Measurements from ENCODE around the gene ANKRD62.
"Not testable (repeated sequence)": the region's sequence is repeated elsewhere in the genome, so short reads cannot be mapped to it uniquely, and the experiment has no call there.

Gene ANKRD62

GRCh38 chr18:12066910-12067511 lies 26.6 kb upstream of the ANKRD62 start:
- DNase-seq: no peak

DNA sequence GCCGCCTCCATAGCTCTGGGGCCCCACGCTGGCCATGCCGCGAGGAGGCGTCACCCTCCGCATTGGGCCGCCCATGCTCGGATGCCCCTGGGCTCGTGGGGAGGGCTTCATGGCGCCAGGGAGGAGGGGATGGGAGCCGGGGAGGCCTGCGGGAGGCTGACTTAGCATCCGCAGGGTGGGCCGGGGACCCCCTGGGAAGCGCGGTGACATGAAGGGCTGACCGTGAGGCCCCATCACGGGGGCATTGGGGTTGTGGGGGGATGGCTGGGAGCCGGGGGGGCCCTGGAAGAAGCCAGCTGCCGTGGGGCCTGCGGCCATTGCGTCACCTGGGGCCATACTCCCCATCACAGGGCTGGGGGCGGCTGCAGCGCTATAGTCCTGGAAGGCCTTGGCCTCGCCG lies 26.0 kb upstream of the ANKRD62 start:
- no peak for DNase-seq

GRCh38 chr18:12068316-12068949 lies 25.2 kb upstream of the ANKRD62 start:
- not testable (repeated sequence) for DNase-seq

DNA sequence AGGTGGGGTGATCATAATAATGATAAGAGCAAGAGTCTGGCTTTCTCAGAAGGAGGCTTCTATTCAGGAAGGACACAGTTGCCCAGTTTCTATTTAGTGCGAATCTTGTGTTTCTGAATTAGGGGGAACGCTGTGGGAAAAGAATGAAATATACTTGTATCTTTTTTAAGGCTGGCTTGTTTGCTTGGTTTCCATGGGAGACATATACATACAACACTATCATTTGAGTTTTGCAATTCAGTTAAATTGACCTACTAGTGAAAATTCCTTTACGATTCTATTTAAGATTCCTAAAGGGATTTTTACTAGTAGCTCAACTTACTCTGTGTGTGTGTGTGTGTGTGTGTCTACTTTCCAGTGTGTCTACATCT lies 24.7 kb upstream of the ANKRD62 start:
- no peak for DNase-seq

- DNase-seq: not testable (repeated sequence)
Measured at GRCh38 chr18:12071066-12071465, 22.6 kb upstream of the ANKRD62 start.

DNA sequence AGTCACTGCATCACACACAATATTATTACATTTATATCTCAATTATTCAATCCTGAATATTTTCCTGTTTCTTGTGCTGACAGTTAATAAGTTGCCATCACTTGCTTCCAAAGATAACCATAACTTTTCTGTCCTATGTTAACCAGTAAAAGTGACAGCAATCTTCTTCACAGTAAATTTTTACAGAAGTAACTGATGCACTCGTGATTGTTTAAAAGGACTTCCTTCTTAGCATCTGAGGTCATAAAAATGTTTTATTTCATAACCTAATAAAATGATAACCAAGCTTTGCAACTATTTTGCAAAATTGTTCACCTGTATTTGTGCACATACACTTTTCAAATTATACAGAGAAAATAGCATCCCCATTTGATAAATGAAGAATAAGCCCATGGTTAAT lies 20.6 kb upstream of the ANKRD62 start:
- no peak for DNase-seq

- DNase-seq: no peak
Measured at GRCh38 chr18:12074736-12075135, 18.9 kb upstream of the ANKRD62 start.

GRCh38 chr18:12076424-12077140 lies 17.1 kb upstream of the ANKRD62 start:
- DNase-seq: no peak

DNA sequence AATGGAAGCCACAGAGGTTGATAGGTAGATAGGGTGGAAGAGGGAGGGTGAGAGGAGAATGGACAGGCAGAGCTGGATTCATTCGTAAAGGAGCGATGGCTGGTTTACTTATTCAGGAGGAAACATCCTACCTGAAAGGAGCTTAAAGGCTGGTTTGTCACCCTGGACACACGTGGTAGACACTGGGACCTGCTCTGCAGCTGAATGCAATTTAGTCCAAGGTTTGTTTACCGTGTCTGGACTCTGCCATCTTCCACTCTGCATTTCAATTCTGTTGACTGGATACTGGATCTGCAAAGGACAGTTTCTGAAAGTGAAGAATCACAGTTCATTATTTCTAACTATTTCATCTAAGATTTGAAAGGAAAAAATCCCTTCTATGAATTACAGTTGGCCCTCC lies 15.6 kb upstream of the ANKRD62 start:
- not testable (repeated sequence) for DNase-seq

DNA sequence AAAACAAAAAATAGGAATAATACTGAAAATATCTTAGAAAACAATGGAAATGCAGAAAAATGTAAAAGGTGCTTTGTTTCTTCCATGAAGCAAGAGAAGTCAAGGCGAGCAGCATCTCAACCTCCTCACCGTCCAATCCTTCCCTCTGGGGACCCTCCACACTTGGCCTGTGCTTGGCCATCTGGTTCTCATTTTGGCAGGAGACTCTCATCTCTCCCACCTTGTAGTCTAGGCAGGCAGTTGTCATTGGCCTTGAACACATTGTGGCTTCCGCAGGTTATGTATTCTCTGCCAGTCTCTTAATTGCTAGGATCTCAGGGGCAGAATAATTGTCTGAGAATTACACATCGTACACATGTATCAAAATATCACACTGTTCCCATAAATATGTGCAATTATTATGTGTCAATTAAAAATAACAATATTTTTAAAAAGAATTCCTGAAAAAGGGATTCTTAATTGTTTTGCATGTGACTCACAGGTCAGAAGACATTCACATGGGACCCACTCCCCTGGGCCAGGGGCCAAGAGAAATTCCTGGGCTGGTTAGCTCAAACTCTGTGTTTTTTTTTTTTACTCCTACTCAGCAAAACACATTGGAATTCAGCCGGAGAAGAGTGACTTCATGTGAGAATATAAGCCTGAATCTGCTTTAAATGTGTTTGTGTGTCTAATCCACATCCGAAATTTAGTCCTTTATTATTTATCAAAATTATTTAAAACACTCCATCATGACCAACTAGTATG lies 14.0 kb upstream of the ANKRD62 start:
- no peak for DNase-seq

DNA sequence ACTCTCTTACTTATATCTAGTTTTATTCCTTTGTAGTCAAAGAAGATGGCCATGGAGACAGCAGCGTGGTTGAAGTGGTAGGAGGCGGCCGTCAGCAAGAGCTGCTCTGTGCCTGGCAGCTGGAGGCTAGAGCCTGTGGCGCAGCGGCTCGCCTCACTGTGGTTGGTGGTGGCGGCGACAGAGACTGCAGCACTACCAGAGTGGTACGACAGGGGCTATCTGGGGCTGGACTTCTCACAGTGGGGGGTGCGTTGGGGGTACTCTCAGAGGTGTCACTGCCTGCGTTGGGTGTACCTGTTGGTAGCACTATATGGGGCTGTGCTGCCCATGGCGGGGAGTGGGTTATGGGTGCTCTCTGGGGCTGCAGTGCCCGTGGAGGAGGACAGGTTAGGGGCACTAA lies 8.5 kb upstream of the ANKRD62 start:
- no peak for DNase-seq

DNA sequence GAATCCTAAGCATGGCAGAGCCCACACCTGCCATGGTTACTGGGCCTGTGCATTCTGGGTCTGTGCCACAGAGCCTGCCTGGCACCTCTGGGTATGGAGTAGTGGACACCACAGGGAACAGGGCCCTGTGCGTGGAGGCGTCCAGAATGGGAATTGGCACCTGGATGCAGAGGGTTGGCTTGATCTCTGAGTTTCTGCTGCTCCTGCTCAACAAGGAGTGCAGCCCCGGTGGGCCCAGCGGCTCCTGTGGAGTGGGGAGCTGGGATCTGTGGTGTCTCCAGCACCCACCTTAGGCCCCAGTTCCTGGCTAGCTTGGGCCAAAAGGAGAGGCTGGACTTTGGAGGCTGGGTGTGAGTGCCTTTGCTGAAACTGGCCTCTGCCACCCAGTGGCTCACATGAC lies 7.9 kb upstream of the ANKRD62 start:
- DNase-seq: no peak

- peak; percentile 78 for DNase-seq
Measured at GRCh38 chr18:12086249-12086648, 7.4 kb upstream of the ANKRD62 start.

DNA sequence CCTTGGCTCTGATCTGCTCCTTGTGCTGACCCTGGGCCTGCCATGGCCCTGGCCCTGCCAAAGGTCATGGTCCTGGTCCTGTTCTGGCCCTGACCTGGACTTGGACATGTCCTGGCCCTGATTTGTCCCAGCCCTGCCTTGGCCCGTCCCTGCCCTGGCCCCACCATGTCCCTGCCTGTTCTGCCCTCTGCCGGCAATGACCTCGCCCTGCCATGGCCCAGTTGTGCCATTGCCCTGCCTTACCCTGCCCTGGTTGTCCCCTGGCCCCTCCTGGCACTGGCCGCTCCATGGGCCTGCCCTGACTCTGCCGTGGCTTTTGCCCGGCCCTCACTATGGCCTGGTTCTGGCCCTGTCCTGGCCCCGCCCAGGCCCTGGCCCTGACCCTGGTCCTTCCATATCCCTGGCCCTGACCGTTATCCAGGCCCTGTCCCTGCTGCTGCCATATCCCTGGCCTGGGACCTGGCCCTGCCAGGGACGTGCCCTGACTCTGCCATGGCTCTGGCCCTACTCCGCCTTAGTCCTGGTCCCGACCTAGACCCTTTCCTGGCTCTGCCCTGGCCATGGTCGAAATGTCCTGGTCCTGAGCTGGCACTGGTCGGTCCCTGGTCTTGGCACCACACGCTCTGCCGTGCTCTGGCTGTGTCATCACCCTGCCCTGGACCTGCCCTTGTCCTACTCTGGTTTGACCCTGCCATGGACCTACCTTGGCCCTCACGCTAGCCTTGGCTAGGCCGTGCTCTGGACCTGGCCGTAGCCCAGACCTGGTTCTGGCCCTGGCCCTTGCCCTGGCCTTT lies 6.8 kb upstream of the ANKRD62 start:
- DNase-seq: no peak

DNA sequence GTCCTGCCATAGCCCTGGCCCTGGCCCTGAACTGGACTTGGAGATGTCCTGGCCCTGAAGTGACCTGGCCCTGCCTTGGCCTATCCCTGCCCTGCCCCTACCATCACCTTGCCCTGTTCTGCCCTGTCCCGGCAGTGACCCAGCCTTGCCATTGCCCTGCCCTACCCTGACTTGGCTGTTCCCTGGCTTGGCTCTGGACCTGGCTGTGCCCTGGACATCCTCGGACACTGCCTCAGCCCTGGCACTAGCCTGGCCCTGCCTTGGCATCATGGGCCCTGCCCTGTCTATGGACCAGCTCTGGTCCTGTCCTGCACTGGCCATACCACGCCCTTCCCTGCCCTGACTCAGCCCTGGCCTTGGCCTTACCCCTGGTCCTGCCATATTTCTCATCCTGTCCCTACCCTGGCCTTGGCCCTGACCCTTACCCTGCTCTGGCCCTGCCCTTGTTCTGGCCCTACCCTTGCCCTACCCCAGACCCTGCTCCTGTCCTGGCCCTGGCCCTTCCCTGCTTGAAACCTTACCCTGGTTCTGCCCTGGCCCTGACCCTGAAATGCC lies 6.1 kb upstream of the ANKRD62 start:
- no peak for DNase-seq

- DNase-seq: no peak
Measured at GRCh38 chr18:12088096-12088495, 5.5 kb upstream of the ANKRD62 start.

DNA sequence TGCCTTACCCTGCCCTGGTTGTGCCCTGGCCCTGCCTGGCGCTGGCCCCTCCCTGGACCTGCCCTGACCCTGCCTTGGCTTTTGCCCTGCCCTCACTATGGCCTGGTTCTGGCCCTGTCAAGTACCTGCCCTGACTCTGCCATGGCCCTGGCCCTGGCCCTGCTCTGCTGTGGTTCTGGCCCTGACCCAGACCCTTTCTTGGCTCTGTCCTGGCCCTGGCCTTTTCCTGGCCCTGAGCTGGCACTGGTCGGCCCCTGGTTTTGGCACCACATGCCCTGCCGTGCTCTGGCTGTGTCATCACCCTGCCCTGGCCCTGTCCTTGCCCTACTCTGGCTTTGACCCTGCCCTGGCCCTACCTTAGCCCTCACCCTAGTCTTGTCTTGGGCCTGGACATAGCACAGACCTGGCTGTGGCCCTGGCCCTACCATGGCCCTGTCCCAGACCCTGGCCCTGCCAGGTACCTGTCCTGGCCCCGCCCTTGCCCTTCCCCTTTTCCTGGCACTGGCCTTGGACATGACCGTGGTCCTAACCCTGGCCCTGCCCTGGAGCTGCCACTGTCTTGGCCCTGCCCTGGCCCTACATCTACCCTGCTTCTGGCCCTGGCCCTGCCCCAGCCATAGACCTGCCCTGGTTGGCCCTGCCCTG lies 4.8 kb upstream of the ANKRD62 start:
- DNase-seq: no peak

- no peak for DNase-seq
Measured at GRCh38 chr18:12091538-12092141, 2.0 kb upstream of the ANKRD62 start.

DNA sequence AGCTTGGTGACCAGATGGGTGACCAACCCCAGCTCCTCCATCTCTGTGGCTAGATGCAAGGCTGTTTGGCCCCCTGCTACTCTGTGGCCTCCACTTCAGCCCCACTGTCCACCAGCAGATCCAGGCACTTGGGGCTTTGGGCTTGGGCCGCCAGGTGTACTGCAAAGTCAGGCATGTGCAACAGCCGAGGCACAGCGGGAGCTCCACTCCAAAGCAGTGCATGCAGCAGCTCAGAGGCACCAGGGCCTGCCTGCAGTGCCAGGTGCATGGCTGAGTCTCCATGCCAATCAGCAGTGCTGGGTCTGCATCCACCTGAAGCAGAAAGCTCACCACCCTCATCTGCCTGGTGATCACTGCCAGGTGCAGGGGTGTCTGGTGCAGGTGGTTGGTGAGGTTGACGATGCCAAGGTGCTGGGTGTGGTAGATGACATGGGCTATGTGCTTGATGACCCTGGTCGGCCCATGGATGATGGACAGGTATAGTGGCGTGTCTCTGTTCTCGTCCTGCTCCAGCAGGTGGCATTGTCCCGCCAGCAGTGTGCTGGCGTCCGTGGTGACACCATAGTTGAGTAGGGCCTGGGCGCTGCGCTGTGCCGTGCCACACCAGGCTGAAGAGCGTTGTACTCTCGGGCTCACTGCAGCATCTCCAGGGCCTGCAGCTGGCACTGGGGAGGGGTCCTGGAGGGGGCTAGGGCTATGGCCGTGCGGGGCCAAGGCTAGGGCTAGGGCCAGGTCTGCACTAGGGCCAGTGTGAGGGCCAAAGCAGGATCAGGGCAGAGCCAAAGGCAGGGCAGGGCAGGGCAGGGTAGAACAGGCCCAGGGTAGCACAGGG lies 1.0 kb upstream of the ANKRD62 start:
- peak; percentile 48 for DNase-seq

GRCh38 chr18:12098374-12098773 lies 4.7 kb downstream of the ANKRD62 start:
- DNase-seq: no peak

DNA sequence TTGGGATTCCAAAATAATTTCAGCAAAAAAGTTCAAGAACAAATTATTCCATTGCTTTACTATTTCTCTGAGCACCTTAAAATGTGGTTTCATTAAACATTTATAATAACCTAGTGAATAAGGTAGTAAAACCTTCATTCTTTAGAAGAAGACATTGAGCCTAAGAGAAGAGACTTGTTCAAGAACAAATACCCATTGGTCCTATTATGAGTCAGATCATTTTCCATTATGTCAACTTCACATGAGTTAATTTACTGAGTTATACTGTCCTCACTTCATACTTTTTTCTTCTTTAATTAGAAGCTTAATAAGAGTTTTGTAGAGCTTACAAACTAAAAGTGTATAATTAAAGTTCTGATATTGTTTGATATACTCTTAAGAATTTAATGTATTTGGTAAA lies 5.5 kb downstream of the ANKRD62 start:
- no peak for DNase-seq

Data from NCI-H2029 treated with DMSO at 0.1 percent for 48 hours (cell line).